A549 (cell line): Measurements from ENCODE around the gene RBM39. TPM values are rescaled to one million over a fixed set of nuclear protein-coding genes. Genes with fewer than 3 reads are reported as not detected.

Experiments
- ATAC-seq, 2 experiments: fragments of 200-7000 bp in 1 of 2; fragments of >200 bp in 1 of 2; cut with Nextera tagmentation in 1 of 2; cut with Tn5 transposase in 1 of 2; 3 replicates each; pipeline versions ENCODE4 v1.8.0 to v1.9.1; 2018 to 2020; ENCODE audit warnings: mild to moderate bottlenecking in 1 of 2, moderate library complexity in 1 of 2
- CTCF ChIA-PET: fragments of 300-600 bp; sonication (Branson Sonifier 250); formaldehyde crosslinking; extraction: SDS; loops from one replicate; lab custom pipeline; 2021; ENCODE audit warnings: antibody characterized with exemption, inconsistent platforms; lab: Yijun Ruan, JAX
- POLR2A ChIA-PET: fragments of 350-600 bp; formaldehyde crosslinking; extraction: SDS; loops from one replicate; lab custom pipeline; 2021; ENCODE audit warnings: antibody characterized with exemption, inconsistent platforms; lab: Yijun Ruan, JAX
- DNase-seq, 2 experiments: peaks; one replicate each; pipeline versions ENCODE4 v3.0.0 to v3.0.0-alpha.2; 2011 to 2016; ENCODE audit warnings: low read depth in 1 of 2, low spot score in 1 of 2
- FAIRE-seq: peaks from 2 replicates; lab custom pipeline; 2011; peaks lifted over from hg19 to GRCh38; lab: Jason Lieb, UNC
- H3K27ac ChIP-seq, 2 experiments: fragments of >200 bp; sonication (Bioruptor Twin); formaldehyde crosslinking; 3 replicates each; pipeline ENCODE4 v1.5.1; 2016 to 2017
- H3K4me1 ChIP-seq: fragments of >200 bp; sonication (Bioruptor Twin); formaldehyde crosslinking; 3 replicates; pipeline ENCODE4 v1.6.1; 2016
- H3K4me2 ChIP-seq: fragments of >200 bp; sonication (Bioruptor Twin); formaldehyde crosslinking; 3 replicates; pipeline ENCODE4 v1.6.1; 2016
- H3K4me3 ChIP-seq: fragments of >200 bp; sonication (Bioruptor Twin); formaldehyde crosslinking; 3 replicates; pipeline ENCODE4 v1.5.1; 2016
- H3K9me3 ChIP-seq: fragments of >200 bp; sonication (Bioruptor Twin); formaldehyde crosslinking; 3 replicates; pipeline ENCODE4 v1.6.1; 2016
- BCL3 ChIP-seq: fragments of >200 bp; sonication (Bioruptor Twin); formaldehyde crosslinking; IDR thresholded peaks from 3 replicates; pipeline ENCODE4 v1.6.1; 2016
- EHF ChIP-seq: fragments of 250-450 bp; sonication (Bioruptor Pico); IDR thresholded peaks from 2 replicates; pipeline ENCODE4 v1.5.0; 2020; ENCODE audit warnings: mild to moderate bottlenecking
- EHMT2 ChIP-seq: fragments of 200-600 bp; sonication (generic); IDR thresholded peaks from 2 replicates; pipeline ENCODE4 v1.6.1; 2016; ENCODE audit warnings: antibody characterized with exemption, low read depth, mild to moderate bottlenecking, moderate library complexity
- ELK1 ChIP-seq: fragments of 150-350 bp; IDR thresholded peaks from 2 replicates; pipeline ENCODE4 v1.6.1; 2014; ENCODE audit warnings: low read depth, mild to moderate bottlenecking, low read length
- FOSL2 ChIP-seq, 2 experiments: fragments of 450-650 bp in 1 of 2; fragments of >200 bp in 1 of 2; sonication (Bioruptor Twin) in 1 of 2; formaldehyde crosslinking; IDR thresholded peaks; 2 replicates each; pipeline versions ENCODE4 v1.5.0 to v1.6.1; 2016 to 2020; ENCODE audit warnings: mild to moderate bottlenecking in 1 of 2, moderate library complexity in 1 of 2
- HMGXB4 ChIP-seq: fragments of 250-450 bp; sonication (Bioruptor Pico); IDR thresholded peaks from 2 replicates; pipeline ENCODE4 v1.5.0; 2021; ENCODE audit warnings: mild to moderate bottlenecking, moderate library complexity, borderline replicate concordance
- HOXB13 ChIP-seq: fragments of 250-450 bp; sonication (Bioruptor Pico); IDR thresholded peaks from 2 replicates; pipeline ENCODE4 v1.5.0; 2020; ENCODE audit warnings: low read depth, mild to moderate bottlenecking, moderate library complexity
- HOXB5 ChIP-seq: fragments of 250-450 bp; sonication (Bioruptor Pico); IDR thresholded peaks from 2 replicates; pipeline ENCODE4 v1.5.0; 2020; ENCODE audit warnings: mild to moderate bottlenecking, moderate library complexity
- MAFK ChIP-seq: fragments of 450-650 bp; IDR thresholded peaks from 2 replicates; pipeline ENCODE4 v1.6.1; 2014; ENCODE audit not compliant: partially characterized antibody
- MYC ChIP-seq: IDR thresholded peaks from 2 replicates; pipeline ENCODE4 v1.6.1; 2012; ENCODE audit warnings: mild to moderate bottlenecking, inconsistent platforms, low read length, improper control_type of control experiment, borderline replicate concordance
- POLR2AphosphoS2 ChIP-seq: conservative IDR thresholded peaks from 2 replicates; pipeline ENCODE4 v1.6.1; 2012; ENCODE audit warnings: low read length, improper control_type of control experiment, inconsistent platforms
- RAD21 ChIP-seq, 2 experiments: fragments of >200 bp in 1 of 2; sonication (Bioruptor Twin) in 1 of 2; formaldehyde crosslinking in 1 of 2; IDR thresholded peaks in 1 of 2; conservative IDR thresholded peaks in 1 of 2; 2 replicates in 1 of 2; 3 replicates in 1 of 2; pipeline ENCODE4 v1.6.1; 2012 to 2018; ENCODE audit warnings: inconsistent platforms in 1 of 2
- RARB ChIP-seq: fragments of 250-450 bp; sonication (Bioruptor Pico); IDR thresholded peaks from 2 replicates; pipeline ENCODE4 v1.8.0; 2021; ENCODE audit warnings: mild to moderate bottlenecking, moderate library complexity
- REST ChIP-seq: fragments of 200-600 bp; sonication (generic); IDR thresholded peaks from 2 replicates; pipeline ENCODE4 v1.6.1; 2016; ENCODE audit warnings: antibody characterized with exemption, mild to moderate bottlenecking, moderate library complexity
- TFCP2L1 ChIP-seq: fragments of 250-450 bp; sonication (Bioruptor Pico); IDR thresholded peaks from 2 replicates; pipeline ENCODE4 v1.5.0; 2021; ENCODE audit warnings: mild to moderate bottlenecking
- WGBS: methylation state at CpG from one replicate; pipeline ENCODE4 v1.1.6; 2017; ENCODE audit errors: missing lambda C conversion rate; 5-methylcytosine and 5-hydroxymethylcytosine counted together
- polyA plus RNA-seq, 4 experiments: library from polyadenylated mRNA; depleted of rRNA in 3 of 4; stranded (reverse); fragments of >200 nt; fragmentation: RNase III in 1 of 4; extraction: RNeasy Plus Mini Kit Qiagen cat#74134 plus additional on column Dnase treatment in 1 of 4; gene quantifications; 2 replicates in 3 of 4; 3 replicates in 1 of 4; pipeline ENCODE4 v1.2.3, GENCODE V29; 2011 to 2017

The RBM39 gene
- polyA plus RNA-seq, 2 of the 4 experiments (the other 2 are of a cell fraction): 127 to 212 TPM

GRCh38 chr20:35695245-35695749 is 46.8 kb downstream of the RBM39 start:
- Histone ChIP-seq H3K4me3 (no peak overlapping the region), H3K9me3 (no peaks in the 10 kb centered on the region), H3K4me2 (no peak overlapping the region), H3K4me1 (peaks cover 13% of the 10 kb centered on the region), H3K27ac (no peak overlapping the region)
- CTCF ChIA-PET: no interaction called here
- WGBS: 81% methylated on average over 2 of the region's 2 CpGs
- POLR2A ChIA-PET: no interaction called here
- no peak for TF ChIP-seq ELK1
- TF ChIP-seq RAD21 (conservative IDR thresholded peaks at IDR 0.05 in 1 of 2, IDR thresholded peaks at IDR 0.05 in 1 of 2): no peak
- TF ChIP-seq HOXB5 (CRISPR knock-in tag): no peak
- no peak for TF ChIP-seq REST
- TF ChIP-seq MAFK: no peak
- TF ChIP-seq EHMT2: no peak
- no peak for TF ChIP-seq BCL3
- no peak for TF ChIP-seq HMGXB4 (CRISPR knock-in tag)
- no peak for TF ChIP-seq MYC
- no peak for TF ChIP-seq POLR2AphosphoS2
- no peak for TF ChIP-seq HOXB13 (CRISPR knock-in tag)
- no peak for TF ChIP-seq TFCP2L1 (CRISPR knock-in tag)
- TF ChIP-seq RARB (CRISPR knock-in tag): no peak
- no peak for TF ChIP-seq FOSL2 (IDR thresholded peaks at IDR 0.05)
- no peak for TF ChIP-seq FOSL2 (CRISPR knock-in tag; IDR thresholded peaks at IDR 0.05)
- DNase-seq (no peak), FAIRE-seq (no peak), ATAC-seq (no peak)

- DNase-seq (no peak), FAIRE-seq (no peak), ATAC-seq (peak in 1 of 2 experiments; percentile 64; a peak in 2 of 6 replicates)
- no peaks in the 10 kb centered on the region for H3K4me1 ChIP-seq
- H3K4me3 ChIP-seq: no peak overlapping the region
- H3K27ac ChIP-seq: no peak overlapping the region
- H3K9me3 ChIP-seq: no peaks in the 10 kb centered on the region
- H3K4me2 ChIP-seq: no peak overlapping the region
- CTCF ChIA-PET: no interaction called here
- POLR2A ChIA-PET: interaction anchor here (0.7 kb wide), 1 partner anchor 257 kb away, joined by 3 read pairs; no protein-coding TSS in a partner anchor
- 84% methylated on average over 4 of the region's 4 CpGs for WGBS
- TF ChIP-seq EHF (CRISPR knock-in tag): no peak
Observed at GRCh38 chr20:35690265-35690664, 51.8 kb downstream of the RBM39 start.
